VCaP (cell line): ENCODE data around the gene ACTL7A.
A peak's percentile ranks its signal among the peaks of the same experiment; 100 is the strongest.

ENCODE experiments used
- H3K27ac ChIP-seq: fragments of 450-650 bp; 2 replicates; pipeline ENCODE4 v1.5.1; 2017
- CTCF ChIP-seq: fragments of 450-650 bp; conservative IDR thresholded peaks from 2 replicates; pipeline ENCODE4 v1.5.1; 2017; ENCODE audit warnings: mild to moderate bottlenecking, moderate library complexity

ACTL7A gene

GRCh38 chr9:108861997-108862396 is at the start of gene ACTL7A:
TSS of gene ACTL7A (plus strand) at chr9:108862266. CDS start at chr9:108862323, 57 bp downstream.
- TF ChIP-seq CTCF: no peak
- H3K27ac ChIP-seq: no peak within 1 kb of the TSS

GRCh38 chr9:108812396-108813025 is 49.6 kb upstream of the ACTL7A start:
- no peak overlapping the region for H3K27ac ChIP-seq
- no peak for TF ChIP-seq CTCF

- TF ChIP-seq CTCF: peak; percentile 94
- no peak overlapping the region for H3K27ac ChIP-seq
Measured at GRCh38 chr9:108813951-108814601, 48.0 kb upstream of the ACTL7A start.

- no peak overlapping the region for H3K27ac ChIP-seq
- TF ChIP-seq CTCF: no peak
Measured at GRCh38 chr9:108815156-108815555, 46.9 kb upstream of the ACTL7A start.

GRCh38 chr9:108816037-108816436 is 46.0 kb upstream of the ACTL7A start:
- H3K27ac ChIP-seq: no peak overlapping the region
- TF ChIP-seq CTCF: no peak

GRCh38 chr9:108823829-108824228 is 38.2 kb upstream of the ACTL7A start:
- TF ChIP-seq CTCF: no peak
- no peak overlapping the region for H3K27ac ChIP-seq

GRCh38 chr9:108830272-108830671 is 31.8 kb upstream of the ACTL7A start:
- TF ChIP-seq CTCF: no peak
- H3K27ac ChIP-seq: peak overlapping the region; percentile 25; the same call in 1 of the 2 replicates
